Common myeloid progenitor, CD34-positive (primary cell): ENCODE results near the gene ZNF628.

Source experiments
- CTCF ChIA-PET: fragments of 350-600 bp; sonication (Branson Sonifier 250); formaldehyde crosslinking; loops from one replicate; lab custom pipeline; 2021; ENCODE audit warnings: antibody characterized with exemption; lab: Charles Lee
- POLR2A ChIA-PET: fragments of 350-600 bp; sonication (Branson Sonifier 250); formaldehyde crosslinking; loops from one replicate; lab custom pipeline; 2021; ENCODE audit warnings: antibody characterized with exemption; lab: Charles Lee
- DNase-seq, 3 donors: peaks; one replicate each; pipeline versions ENCODE4 v3.0.0 to v3.0.0-alpha.2; 2013
- H3K27ac ChIP-seq, 2 experiments: 1 replicate in 1 of 2; 2 replicates in 1 of 2; pipeline ENCODE4 v1.7.0; 2013; ENCODE audit warnings: inconsistent platforms in 2 of 2, low read length in 2 of 2, mild to moderate bottlenecking in 2 of 2, low read depth in 1 of 2, moderate library complexity in 1 of 2; ENCODE audit not compliant: severe bottlenecking in 2 of 2, insufficient read depth in 1 of 2, poor library complexity in 1 of 2
- H3K27me3 ChIP-seq, 5 experiments: replicated peaks in 2 of 5; 1 replicate in 3 of 5; 2 replicates in 2 of 5; pipeline versions ENCODE4 v1.6.1 to v1.7.0; 2013; ENCODE audit warnings: low read length in 4 of 5, mild to moderate bottlenecking in 2 of 5, moderate library complexity in 2 of 5, inconsistent platforms in 1 of 5; ENCODE audit not compliant: insufficient read depth in 5 of 5, control insufficient read depth in 4 of 5
- H3K36me3 ChIP-seq, 4 experiments: 1 replicate in 2 of 4; 2 replicates in 2 of 4; pipeline versions ENCODE4 v1.6.1 to v1.7.0; 2013; ENCODE audit warnings: low read length in 3 of 4, control low read depth in 1 of 4, mild to moderate bottlenecking in 1 of 4; ENCODE audit not compliant: control insufficient read depth in 4 of 4, insufficient read depth in 4 of 4
- H3K4me1 ChIP-seq, 4 experiments: 1 replicate in 3 of 4; 2 replicates in 1 of 4; pipeline versions ENCODE4 v1.6.1 to v1.7.1; 2013; ENCODE audit warnings: low read length in 3 of 4, mild to moderate bottlenecking in 3 of 4, control low read depth in 1 of 4, inconsistent platforms in 1 of 4, moderate library complexity in 1 of 4; ENCODE audit not compliant: control insufficient read depth in 4 of 4, insufficient read depth in 4 of 4; ENCODE audit errors: control extremely low read depth in 1 of 4
- H3K4me3 ChIP-seq, 7 experiments: 1 replicate in 4 of 7; 2 replicates in 3 of 7; pipeline versions ENCODE4 v1.5.1 to v1.7.0; 2013; ENCODE audit warnings: mild to moderate bottlenecking in 7 of 7, low read length in 6 of 7, moderate library complexity in 6 of 7, inconsistent platforms in 2 of 7, low read depth in 2 of 7, control low read depth in 1 of 7; ENCODE audit not compliant: insufficient read depth in 4 of 7, control insufficient read depth in 1 of 7; ENCODE audit errors: extremely low read depth in 1 of 7
- H3K9me3 ChIP-seq, 5 experiments: 1 replicate in 4 of 5; 2 replicates in 1 of 5; pipeline versions ENCODE4 v1.6.1 to v1.7.1; 2013; ENCODE audit warnings: low read length in 4 of 5, mild to moderate bottlenecking in 2 of 5, inconsistent platforms in 1 of 5, low read depth in 1 of 5, moderate library complexity in 1 of 5; ENCODE audit not compliant: control insufficient read depth in 4 of 5, insufficient read depth in 2 of 5; ENCODE audit errors: control extremely low read depth in 1 of 5
- WGBS: methylation state at CpG from one replicate; pipeline ENCODE4 v1.1.5; 2013; ENCODE audit not compliant: insufficient coverage; 5-methylcytosine and 5-hydroxymethylcytosine counted together

ZNF628 gene

GRCh38 chr19:55497763-55498162, 21.3 kb downstream of the ZNF628 start:
- Histone ChIP-seq H3K36me3 (no peaks in the 10 kb centered on the region), H3K4me3 (no peak overlapping the region), H3K27me3 (peaks cover 0 to 15% (median 2%) of the 10 kb centered on the region in 5 experiments), H3K4me1 (peaks cover 0 to 6% (median 3%) of the 10 kb centered on the region in 4 experiments), H3K27ac (no peak overlapping the region), H3K9me3 (peaks cover 0 to 4% (median 0%) of the 10 kb centered on the region in 5 experiments)
- ChIA-PET POLR2A (no interaction called here), CTCF (interaction anchor here (1.2 to 3.4 kb wide), 3 partner anchors 14 to 30 kb away, joined by 4 to 12 read pairs (median 6); partner anchors contain the start of gene NAT14)
- WGBS: 94% methylated on average over 13 of the region's 13 CpGs
- no peak for DNase-seq

- Histone ChIP-seq H3K4me1 (peaks cover 0 to 7% (median 4%) of the 10 kb centered on the region in 4 experiments), H3K9me3 (peaks cover 0 to 4% (median 0%) of the 10 kb centered on the region in 5 experiments), H3K4me3 (no peak overlapping the region), H3K27me3 (peaks cover 0 to 12% (median 2%) of the 10 kb centered on the region in 5 experiments), H3K36me3 (no peaks in the 10 kb centered on the region), H3K27ac (no peak overlapping the region)
- POLR2A ChIA-PET: interaction anchor here (0.7 kb wide), 1 partner anchor 357 kb away, joined by 4 read pairs; no protein-coding TSS in a partner anchor
- CTCF ChIA-PET: interaction anchor here (1.0 to 3.4 kb wide), 4 partner anchors 14 to 36 kb away, joined by 3 to 12 read pairs (median 5); partner anchors contain the start of gene NAT14
- WGBS: 100% methylated on average over 2 of the region's 2 CpGs
- no peak for DNase-seq
Measured at GRCh38 chr19:55498246-55498840, 21.9 kb downstream of the ZNF628 start.

GRCh38 chr19:55500368-55500952, 24.0 kb downstream of the ZNF628 start:
- 98% methylated on average over 21 of the region's 26 CpGs for WGBS
- no peak for DNase-seq
- Histone ChIP-seq H3K36me3 (no peaks in the 10 kb centered on the region), H3K27me3 (peaks cover 0 to 2% (median 0%) of the 10 kb centered on the region in 5 experiments), H3K27ac (no peak overlapping the region), H3K9me3 (peaks cover 0 to 4% (median 0%) of the 10 kb centered on the region in 5 experiments), H3K4me1 (peaks cover 0 to 10% (median 7%) of the 10 kb centered on the region in 4 experiments), H3K4me3 (no peak overlapping the region)
- POLR2A ChIA-PET: no interaction called here
- CTCF ChIA-PET: interaction anchor here (1.3 to 1.5 kb wide), 2 partner anchors 33 to 365 kb away, joined by 4 to 7 read pairs; no protein-coding TSS in a partner anchor

GRCh38 chr19:55502197-55502952, 26.0 kb downstream of the ZNF628 start:
- peaks cover 0 to 2% (median 0%) of the 10 kb centered on the region in 5 experiments for H3K27me3 ChIP-seq
- peaks cover 0 to 4% (median 0%) of the 10 kb centered on the region in 5 experiments for H3K9me3 ChIP-seq
- H3K36me3 ChIP-seq: no peaks in the 10 kb centered on the region
- WGBS: 94% methylated on average over 9 of the region's 9 CpGs
- ChIA-PET POLR2A (no interaction called here), CTCF (interaction anchor here (1.1 to 1.5 kb wide), 3 partner anchors 35 to 49 kb away, joined by 3 to 7 read pairs (median 3); no protein-coding TSS in a partner anchor)
- no peak overlapping the region for H3K27ac ChIP-seq
- H3K4me1 ChIP-seq: peaks cover 0 to 10% (median 7%) of the 10 kb centered on the region in 4 experiments
- no peak overlapping the region for H3K4me3 ChIP-seq
- DNase-seq: no peak

- Histone ChIP-seq H3K27me3 (peaks cover 0 to 2% (median 0%) of the 10 kb centered on the region in 5 experiments), H3K36me3 (no peaks in the 10 kb centered on the region), H3K9me3 (peaks cover 0 to 4% (median 0%) of the 10 kb centered on the region in 5 experiments), H3K4me3 (peak overlapping the region in 4 of 7 experiments; percentile 54 to 76 (median 61)), H3K4me1 (peaks cover 0 to 10% (median 7%) of the 10 kb centered on the region in 4 experiments), H3K27ac (peak overlapping the region in 1 of 2 experiments; percentile 14)
- ChIA-PET POLR2A (no interaction called here), CTCF (interaction anchor here (0.7 to 3.4 kb wide), 15 partner anchors 8 to 622 kb away, joined by 3 to 37 read pairs (median 5); partner anchors contain the start of genes ISOC2, TMEM238, ZNF628 and ZNF865)
- peak in 2 of 3 donors; percentile 43 to 45 for DNase-seq
- WGBS: 85% methylated on average over 16 of the region's 17 CpGs
Measured at GRCh38 chr19:55503157-55503501, 26.7 kb downstream of the ZNF628 start.

- no peaks in the 10 kb centered on the region for H3K36me3 ChIP-seq
- peak overlapping the region in 6 of 7 experiments; percentile 37 to 76 (median 56) for H3K4me3 ChIP-seq
- POLR2A ChIA-PET: interaction anchor here (0.5 to 1.0 kb wide), 3 partner anchors 27 to 878 kb away, joined by 3 to 4 read pairs (median 4); no protein-coding TSS in a partner anchor
- WGBS: 14% methylated on average over 46 of the region's 64 CpGs
- CTCF ChIA-PET: interaction anchor here (0.7 to 3.4 kb wide), 28 partner anchors 9 to 623 kb away, joined by 3 to 37 read pairs (median 4); partner anchors contain the start of genes ISOC2, NAT14, TMEM238 and ZNF628
- H3K4me1 ChIP-seq: peaks cover 0 to 10% (median 7%) of the 10 kb centered on the region in 4 experiments
- H3K27me3 ChIP-seq: peaks cover 0 to 2% (median 0%) of the 10 kb centered on the region in 5 experiments
- H3K9me3 ChIP-seq: peaks cover 0 to 4% (median 0%) of the 10 kb centered on the region in 5 experiments
- DNase-seq: peak; percentile 92 to 94 (median 93)
- peak overlapping the region in 1 of 2 experiments; percentile 14 for H3K27ac ChIP-seq
Measured at GRCh38 chr19:55503502-55504251, 27.3 kb downstream of the ZNF628 start.
